Activated T-cell treated with anti-CD3 and anti-CD28 coated beads, Interleukin-2, amount 50 U/mL, for 24 hours (primary cell): ENCODE measurements around the gene CLEC3B.

Experiments
- DNase-seq: peaks from one replicate; pipeline ENCODE4 v3.0.0-alpha.2; 2020
- H3K27ac Mint-ChIP-seq: 2 replicates; pipeline ENCODE4 v1.8.0; 2020; ENCODE audit warnings: mild to moderate bottlenecking, mixed read lengths
- H3K27me3 Mint-ChIP-seq: 2 replicates; pipeline ENCODE4 v1.8.0; 2020; ENCODE audit warnings: mixed read lengths
- H3K36me3 Mint-ChIP-seq: 2 replicates; pipeline ENCODE4 v1.8.0; 2020; ENCODE audit warnings: low read depth, mixed read lengths
- H3K4me1 Mint-ChIP-seq: 2 replicates; pipeline ENCODE4 v1.8.0; 2020; ENCODE audit warnings: low read depth, mixed read lengths
- H3K4me3 Mint-ChIP-seq: 2 replicates; pipeline ENCODE4 v1.8.0; 2020; ENCODE audit warnings: mild to moderate bottlenecking, moderate library complexity, mixed read lengths
- H3K9me3 Mint-ChIP-seq: 2 replicates; pipeline ENCODE4 v1.8.0; 2020; ENCODE audit warnings: mixed read lengths

Gene CLEC3B

DNA sequence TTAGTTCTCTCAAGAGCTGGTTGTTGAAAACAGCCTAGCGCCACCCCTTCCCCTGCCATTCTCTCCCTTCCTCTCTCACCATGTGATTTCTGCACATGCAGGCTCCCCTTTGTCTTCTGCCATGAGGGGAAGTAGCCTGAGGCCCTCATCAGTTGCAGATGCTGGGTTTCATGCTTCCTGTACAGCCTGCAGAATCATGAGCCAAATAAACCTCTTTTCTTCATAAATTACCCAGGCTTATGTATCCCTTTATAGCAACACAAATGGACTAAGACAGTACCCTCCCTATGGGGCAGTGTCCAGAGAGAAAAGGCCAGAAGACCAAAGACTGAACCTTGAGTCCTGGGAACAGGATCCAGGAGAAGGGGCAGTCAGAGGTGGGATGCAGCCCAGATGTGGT lies 54.7 kb downstream of the CLEC3B start:
- no peak overlapping the region for H3K27ac Mint-ChIP-seq
- no peak for DNase-seq
- H3K4me1 Mint-ChIP-seq = no peaks in the 10 kb centered on the region
- peaks cover 3% of the 10 kb centered on the region for H3K27me3 Mint-ChIP-seq
- no peak overlapping the region for H3K4me3 Mint-ChIP-seq
- H3K36me3 Mint-ChIP-seq = no peaks in the 10 kb centered on the region
- peaks cover 2% of the 10 kb centered on the region for H3K9me3 Mint-ChIP-seq

DNA sequence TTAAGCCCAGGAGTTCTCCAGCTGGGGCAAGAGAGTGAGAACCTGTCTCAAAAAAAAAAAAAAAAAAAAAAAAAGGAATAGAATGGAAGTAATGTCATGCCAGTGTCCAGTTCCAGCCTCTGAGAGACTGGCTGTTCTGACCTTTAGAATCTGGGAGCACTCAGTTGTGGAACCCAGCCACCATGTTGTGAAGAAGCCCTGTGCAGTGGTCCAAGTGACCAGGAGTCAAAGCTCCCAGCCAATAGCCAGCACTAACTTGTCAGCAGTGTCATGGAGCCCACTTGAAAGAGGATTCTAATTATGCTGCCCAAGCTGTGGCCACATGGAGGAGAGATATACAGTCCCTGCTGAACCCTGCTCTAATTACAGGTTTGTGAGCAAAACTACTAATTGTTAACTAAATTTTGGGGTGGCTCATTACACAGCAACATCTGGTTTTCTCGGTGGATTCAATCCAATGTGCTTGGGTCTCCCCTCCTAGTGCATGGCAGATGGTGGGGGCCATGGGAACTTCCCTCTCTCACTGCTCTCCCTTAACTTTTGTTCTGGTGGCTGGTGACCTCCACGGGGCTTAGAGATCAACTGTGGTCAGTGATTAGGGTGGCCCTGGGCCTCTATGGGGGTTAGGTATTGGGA lies 55.5 kb downstream of the CLEC3B start:
- no peak overlapping the region for H3K4me3 Mint-ChIP-seq
- no peaks in the 10 kb centered on the region for H3K36me3 Mint-ChIP-seq
- no peak overlapping the region for H3K27ac Mint-ChIP-seq
- H3K4me1 Mint-ChIP-seq = no peaks in the 10 kb centered on the region
- H3K27me3 Mint-ChIP-seq = peaks cover 3% of the 10 kb centered on the region
- no peak for DNase-seq
- H3K9me3 Mint-ChIP-seq = peaks cover 2% of the 10 kb centered on the region

DNA sequence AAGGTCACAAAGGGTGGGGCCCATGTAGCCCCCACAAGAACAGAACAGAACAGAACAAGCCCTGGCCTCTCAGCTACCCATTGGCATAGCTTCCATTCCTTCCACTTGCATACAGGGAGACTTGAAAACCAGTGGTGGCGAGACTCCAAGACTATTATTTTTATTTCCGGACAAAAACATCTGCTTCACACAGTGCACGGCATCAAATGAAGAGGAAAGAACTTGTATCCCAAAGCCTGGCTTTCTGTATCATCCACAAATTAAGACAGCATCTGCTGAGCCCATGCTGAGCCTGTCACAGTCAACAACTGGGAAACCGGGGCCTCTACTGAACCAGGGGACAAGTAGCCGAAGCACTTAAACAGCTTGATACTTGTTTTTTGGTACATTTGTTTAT lies 56.0 kb downstream of the CLEC3B start:
- no peak overlapping the region for H3K4me3 Mint-ChIP-seq
- H3K9me3 Mint-ChIP-seq = peaks cover 2% of the 10 kb centered on the region
- H3K36me3 Mint-ChIP-seq = no peaks in the 10 kb centered on the region
- H3K4me1 Mint-ChIP-seq = no peaks in the 10 kb centered on the region
- DNase-seq = no peak
- H3K27me3 Mint-ChIP-seq = no peaks in the 10 kb centered on the region
- no peak overlapping the region for H3K27ac Mint-ChIP-seq

DNA sequence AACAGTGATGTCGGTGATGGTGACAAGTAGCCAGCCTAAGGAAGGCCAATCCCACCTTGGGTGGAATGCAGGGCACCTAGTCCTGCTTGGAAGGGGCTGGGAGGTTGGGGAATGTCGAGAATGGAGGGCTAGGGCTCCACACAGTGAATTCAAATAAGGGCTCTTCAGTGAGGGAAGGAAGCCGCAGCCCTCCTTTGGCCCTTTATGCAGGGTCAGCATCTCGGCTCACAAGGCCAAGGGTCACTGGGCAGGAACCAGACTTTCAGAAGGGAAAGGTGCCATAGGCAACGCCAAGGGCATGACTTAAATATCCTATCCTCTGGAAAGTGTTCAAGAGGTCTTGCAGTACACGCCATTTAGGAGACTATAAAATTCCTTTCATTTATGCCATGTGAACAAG lies 56.9 kb downstream of the CLEC3B start:
- Mint-ChIP-seq H3K36me3 (no peaks in the 10 kb centered on the region), H3K4me1 (no peaks in the 10 kb centered on the region), H3K27ac (no peak overlapping the region), H3K27me3 (no peaks in the 10 kb centered on the region), H3K4me3 (no peak overlapping the region), H3K9me3 (peaks cover 2% of the 10 kb centered on the region)
- no peak for DNase-seq

DNA sequence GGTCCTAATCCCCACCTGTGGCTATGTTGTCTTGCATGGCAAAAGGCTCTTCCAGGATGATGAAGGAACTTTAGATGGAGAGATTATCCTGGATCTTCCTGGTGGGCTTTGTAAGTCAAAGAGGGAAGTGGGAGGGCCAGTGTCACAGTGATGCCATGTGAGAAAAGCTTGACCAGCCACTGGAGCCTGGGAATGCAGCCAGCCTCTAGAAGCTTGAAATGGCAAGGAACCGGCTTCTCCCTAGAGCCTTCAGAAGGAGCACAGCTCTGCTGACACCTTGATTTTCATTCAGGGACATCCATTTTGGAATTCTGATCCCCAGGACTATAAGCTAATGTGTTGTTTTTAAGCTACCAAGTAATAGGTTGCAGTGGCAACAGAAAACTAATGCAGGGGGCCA lies 58.3 kb downstream of the CLEC3B start:
- Mint-ChIP-seq H3K36me3 (no peaks in the 10 kb centered on the region), H3K27me3 (no peaks in the 10 kb centered on the region), H3K4me1 (peaks cover 7% of the 10 kb centered on the region)

DNA sequence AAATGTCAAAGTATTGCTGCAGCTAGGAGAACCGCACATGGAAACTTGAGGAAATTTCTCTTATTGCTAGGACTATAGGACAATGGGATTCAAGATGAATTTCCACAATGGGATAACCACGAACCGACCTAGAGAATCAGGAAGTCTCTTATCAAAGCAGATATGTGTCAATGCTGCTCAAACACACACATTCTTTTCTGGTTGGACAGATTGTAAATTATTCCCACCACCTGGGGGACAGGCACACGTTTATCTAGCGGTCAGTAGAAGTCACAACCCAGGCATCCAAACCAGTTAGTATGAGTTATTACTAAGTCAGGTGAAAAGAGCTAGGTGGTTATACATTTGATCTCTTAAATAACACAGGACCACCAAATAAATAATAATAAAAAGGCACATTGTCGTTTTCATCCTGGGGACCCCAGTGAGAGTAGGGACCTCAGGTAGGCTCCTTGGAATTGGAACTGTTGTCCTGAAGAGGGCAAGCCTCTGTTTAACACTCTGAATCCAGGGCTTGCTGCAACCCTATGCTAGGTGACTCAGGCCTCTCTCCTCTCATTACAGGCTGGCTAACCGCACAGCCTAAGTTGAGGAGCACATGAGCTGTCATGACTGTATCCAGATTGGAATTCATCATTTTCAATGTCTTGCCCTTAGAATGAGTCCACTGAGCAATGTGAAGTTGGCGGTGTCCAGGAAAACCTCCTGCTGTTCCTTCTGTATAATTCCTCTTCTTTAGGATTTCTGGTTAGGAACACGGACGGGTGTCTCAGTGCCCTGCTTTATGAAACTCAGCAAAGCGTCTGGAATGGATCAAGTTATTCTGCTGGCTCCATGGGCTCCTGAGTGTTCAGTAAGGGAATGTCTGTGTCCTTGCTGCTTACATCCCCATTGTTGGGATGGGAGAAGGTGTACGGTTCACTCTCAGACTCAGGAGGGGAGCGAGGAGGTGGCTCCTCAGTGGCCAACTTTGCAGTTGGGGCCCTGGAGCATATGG lies 59.0 kb downstream of the CLEC3B start:
- Mint-ChIP-seq H3K9me3 (peaks cover 1% of the 10 kb centered on the region), H3K27ac (no peak overlapping the region), H3K4me1 (peaks cover 7% of the 10 kb centered on the region), H3K27me3 (no peaks in the 10 kb centered on the region), H3K36me3 (no peaks in the 10 kb centered on the region), H3K4me3 (no peak overlapping the region)
- DNase-seq = no peak

More for the DNA sequence above, 58.3 kb downstream of the CLEC3B start:
- H3K27ac Mint-ChIP-seq = no peak overlapping the region
- DNase-seq = no peak
- no peak overlapping the region for H3K4me3 Mint-ChIP-seq
- H3K9me3 Mint-ChIP-seq = peaks cover 2% of the 10 kb centered on the region
